T-helper 22 cell (primary cell): ENCODE results near the gene PHF13.
"Not testable (repeated sequence)": the region's sequence is repeated elsewhere in the genome, so short reads cannot be mapped to it uniquely, and the experiment has no call there.

Source experiments
- DNase-seq: peaks from one replicate; pipeline ENCODE4 v3.0.0-alpha.2; 2020; ENCODE audit warnings: low read depth

PHF13 gene

DNA sequence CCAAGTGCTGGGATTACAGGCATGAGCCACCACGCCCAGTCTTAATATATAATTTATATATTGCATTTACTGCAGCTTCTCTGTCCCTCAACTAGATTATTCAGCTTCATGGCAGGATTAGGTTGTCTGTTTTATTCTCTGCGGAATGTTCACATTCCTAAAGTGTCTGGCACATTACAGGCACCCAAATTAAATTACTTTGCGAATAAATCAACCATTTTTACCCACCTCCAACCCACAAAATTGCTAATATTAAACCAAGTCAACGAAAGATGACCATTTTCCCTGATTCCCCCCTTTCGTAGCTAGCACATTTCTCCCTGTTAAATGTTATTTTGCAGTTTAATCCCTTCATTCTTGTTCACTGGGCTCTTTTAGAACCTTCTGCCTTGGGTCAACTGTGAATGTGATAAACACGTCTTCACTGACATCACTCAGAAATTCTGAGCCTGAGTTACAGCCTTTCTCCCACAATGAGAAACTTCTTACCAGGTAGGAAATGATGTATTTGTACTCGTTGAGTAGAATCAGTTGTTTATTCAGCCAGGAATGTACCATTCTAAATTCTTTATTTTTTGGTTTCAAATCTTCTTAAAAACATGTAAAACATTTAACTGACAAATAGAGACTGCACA, 47.0 kb downstream of the PHF13 start:
- DNase-seq, result no peak

DNA sequence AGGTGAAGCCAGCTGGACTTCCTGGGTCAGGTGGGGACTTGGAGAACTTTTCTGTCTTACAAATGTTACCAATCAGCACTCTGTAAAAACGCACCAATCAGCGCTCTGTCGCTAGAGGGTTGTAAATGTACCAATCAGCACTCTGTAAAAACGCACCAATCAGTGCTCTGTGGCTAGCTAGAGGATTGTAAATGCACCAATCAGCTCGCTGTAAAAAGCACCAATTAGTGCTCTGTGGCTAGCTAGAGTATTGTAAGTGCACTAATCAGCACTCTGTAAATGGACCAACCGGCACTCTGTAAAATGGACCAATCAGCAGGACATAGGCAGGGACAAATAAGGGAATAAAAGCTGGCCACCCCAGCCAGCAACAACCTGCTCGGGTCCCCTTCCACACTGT, 48.9 kb downstream of the PHF13 start:
- DNase-seq, result not testable (repeated sequence)

DNA sequence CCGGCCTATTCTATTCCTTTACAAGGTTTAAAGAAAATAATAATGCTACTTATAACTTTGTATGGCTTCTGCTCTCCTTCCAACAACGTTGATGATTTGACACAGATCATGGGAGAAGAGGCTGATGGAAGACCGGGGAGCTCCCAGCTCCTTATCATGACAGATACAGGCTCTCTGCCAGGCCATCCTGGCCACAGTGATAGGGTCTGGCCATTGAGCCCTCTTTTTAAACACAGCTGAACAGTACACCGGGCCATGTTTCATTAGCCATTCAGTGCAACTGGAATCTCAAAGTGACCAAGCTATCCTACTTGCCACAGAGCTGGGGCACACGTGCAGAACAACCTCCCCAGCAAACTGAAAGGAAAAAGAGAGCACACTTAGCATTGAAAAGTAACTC, 53.2 kb downstream of the PHF13 start:
- no peak for DNase-seq

DNA sequence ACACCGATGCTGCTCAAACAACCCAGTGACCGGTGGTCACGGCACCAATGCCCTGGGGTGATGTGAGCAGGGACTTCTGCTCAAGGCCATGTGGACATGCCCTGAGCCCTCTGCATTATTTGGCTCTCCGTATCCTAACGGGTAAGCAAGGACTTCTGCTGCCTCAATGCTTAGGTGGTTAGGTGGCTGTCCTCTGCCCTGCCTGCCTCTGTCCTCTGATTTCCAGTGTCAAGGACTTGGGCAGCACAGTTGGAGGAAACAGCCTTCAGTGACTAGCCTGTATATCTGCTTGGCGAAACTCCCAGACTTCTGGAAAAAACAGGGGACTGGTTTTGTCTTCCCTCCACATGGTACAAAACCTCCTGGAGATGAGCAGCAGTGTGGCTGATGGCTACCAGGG, 53.6 kb downstream of the PHF13 start:
- DNase-seq, result no peak

DNA sequence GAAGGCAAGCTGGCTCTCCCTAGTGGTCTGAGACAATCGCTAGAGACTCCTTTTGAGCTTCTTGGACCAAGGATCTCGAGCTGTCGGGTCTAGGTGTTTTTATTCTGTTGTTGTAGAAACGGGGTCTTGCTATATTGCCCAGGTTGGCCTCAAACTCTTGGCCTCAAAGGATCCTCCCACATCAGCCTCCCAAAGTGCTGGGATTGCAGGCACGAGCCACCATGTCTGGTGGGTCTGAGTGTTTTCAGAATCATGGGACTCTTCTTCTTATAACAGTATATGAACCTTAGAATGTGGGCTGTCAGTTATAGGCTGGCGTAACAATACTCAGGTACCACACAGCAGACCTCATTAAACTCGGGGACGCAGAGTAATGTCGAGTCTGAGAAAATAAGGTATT, 55.0 kb downstream of the PHF13 start:
- no peak for DNase-seq

DNA sequence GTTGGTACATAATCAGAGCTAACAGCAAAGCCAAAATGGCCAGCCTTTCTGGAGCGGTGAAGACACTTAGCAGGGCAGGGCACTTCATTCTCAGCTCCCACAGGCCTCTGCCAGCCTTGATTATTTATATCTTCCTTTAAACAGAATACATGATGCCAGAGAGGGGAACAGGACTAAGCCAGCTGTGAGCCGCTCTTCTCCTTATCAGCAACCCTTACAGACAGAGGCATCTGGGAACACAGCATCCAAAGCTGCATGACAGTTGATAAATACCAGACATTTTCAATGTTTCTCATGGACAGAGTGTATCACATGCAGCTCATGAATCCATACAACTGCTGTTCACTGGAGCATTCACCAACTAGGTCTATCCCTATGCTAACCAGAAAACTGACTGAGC, 59.0 kb downstream of the PHF13 start:
- DNase-seq, result no peak
